DND-41 (cell line): Measurements from ENCODE around the gene TUBB.

Source experiments
- EZH2 ChIP-seq: IDR thresholded peaks from 3 replicates; pipeline ENCODE4 v1.6.1; 2012; ENCODE audit warnings: borderline replicate concordance, low read depth, mild to moderate bottlenecking, moderate library complexity, low read length, inconsistent platforms; ENCODE audit not compliant: severe bottlenecking
- TF ChIP-seq, protein P1 (sequence below): IDR thresholded peaks from 2 replicates; pipeline ENCODE4 v1.5.1; 2012; ENCODE audit warnings: borderline replicate concordance, low read length, moderate library complexity, mild to moderate bottlenecking; ENCODE audit not compliant: poor library complexity, severe bottlenecking; ENCODE audit errors: extremely low read depth

DNA sequence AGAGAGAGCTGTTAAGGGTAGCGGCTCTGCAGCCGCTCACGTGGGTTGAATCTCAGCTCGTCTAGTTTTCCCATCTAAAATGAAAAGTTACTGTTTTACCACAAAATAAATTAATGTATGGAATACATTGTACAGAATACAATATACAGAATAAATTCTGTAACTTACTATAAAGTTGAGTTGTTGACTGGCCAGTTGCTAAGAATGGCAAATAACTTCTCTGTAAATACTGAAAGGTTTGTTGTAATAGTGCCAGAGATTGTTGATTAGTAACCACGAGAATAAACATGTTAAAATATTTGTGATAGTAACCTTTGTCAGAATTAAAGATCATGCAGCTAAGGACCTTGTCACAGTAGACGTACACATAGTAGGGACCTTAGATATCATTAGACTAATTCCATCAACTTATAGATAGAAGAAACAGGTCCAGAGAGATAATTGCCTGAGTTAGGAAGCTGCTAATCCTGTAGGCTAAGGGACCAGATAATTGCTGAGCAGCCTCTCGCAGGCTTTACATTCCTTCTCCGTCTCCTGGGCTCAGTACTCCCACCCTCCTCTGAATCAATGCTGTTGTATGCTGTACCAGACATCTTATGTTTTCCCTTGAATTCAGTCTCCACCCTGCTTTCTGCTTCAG lies 28.8 kb upstream of the TUBB start:
- TF ChIP-seq, protein P1, sequence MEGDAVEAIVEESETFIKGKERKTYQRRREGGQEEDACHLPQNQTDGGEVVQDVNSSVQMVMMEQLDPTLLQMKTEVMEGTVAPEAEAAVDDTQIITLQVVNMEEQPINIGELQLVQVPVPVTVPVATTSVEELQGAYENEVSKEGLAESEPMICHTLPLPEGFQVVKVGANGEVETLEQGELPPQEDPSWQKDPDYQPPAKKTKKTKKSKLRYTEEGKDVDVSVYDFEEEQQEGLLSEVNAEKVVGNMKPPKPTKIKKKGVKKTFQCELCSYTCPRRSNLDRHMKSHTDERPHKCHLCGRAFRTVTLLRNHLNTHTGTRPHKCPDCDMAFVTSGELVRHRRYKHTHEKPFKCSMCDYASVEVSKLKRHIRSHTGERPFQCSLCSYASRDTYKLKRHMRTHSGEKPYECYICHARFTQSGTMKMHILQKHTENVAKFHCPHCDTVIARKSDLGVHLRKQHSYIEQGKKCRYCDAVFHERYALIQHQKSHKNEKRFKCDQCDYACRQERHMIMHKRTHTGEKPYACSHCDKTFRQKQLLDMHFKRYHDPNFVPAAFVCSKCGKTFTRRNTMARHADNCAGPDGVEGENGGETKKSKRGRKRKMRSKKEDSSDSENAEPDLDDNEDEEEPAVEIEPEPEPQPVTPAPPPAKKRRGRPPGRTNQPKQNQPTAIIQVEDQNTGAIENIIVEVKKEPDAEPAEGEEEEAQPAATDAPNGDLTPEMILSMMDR: no peak
- no peak for TF ChIP-seq EZH2
